Measurements from ENCODE around the gene FCHSD2. TPM values are rescaled to one million over a fixed set of nuclear protein-coding genes. Genes with fewer than 3 reads are reported as not detected.

The FCHSD2 gene
- total RNA-seq, 4 donors from 2014 or later = 5.7 to 16.8 (median 7.9) TPM

DNA sequence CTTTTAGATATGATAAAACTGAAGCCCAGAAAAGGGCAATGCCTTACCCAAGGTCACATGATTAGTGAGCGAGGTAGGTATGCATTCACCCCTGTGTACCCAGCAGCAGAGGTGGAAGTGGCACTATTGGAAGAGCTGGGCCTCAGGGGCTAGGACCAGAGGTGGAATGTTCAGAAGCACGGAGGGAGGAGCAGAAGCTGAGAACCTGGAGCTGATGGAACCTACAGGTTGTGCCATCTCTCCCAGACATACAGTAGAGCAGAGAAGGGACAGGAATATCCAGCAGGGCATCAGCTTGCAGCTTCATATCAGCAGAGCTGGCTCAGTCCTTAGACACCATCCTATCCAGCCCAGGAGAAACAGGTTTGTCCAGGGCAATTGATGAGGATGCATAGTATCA, 14.6 kb upstream of the FCHSD2 start:
- TF ChIP-seq POLR2AphosphoS5 (IDR thresholded peaks at IDR 0.05) = no peak
- no peak for TF ChIP-seq CTCF (IDR thresholded peaks at IDR 0.05)
- TF ChIP-seq POLR2A (IDR thresholded peaks at IDR 0.05) = no peak
- TF ChIP-seq EP300 (IDR thresholded peaks at IDR 0.05) = no peak
- DNase-seq (ENCODE audit: low spot score in 2 of 2) = no peak
- Histone ChIP-seq H3K4me1 (no peaks in the 10 kb centered on the region), H3K36me3 (no peaks in the 10 kb centered on the region), H3K27me3 (no peaks in the 10 kb centered on the region), H3K27ac (no peak overlapping the region), H3K9me3 (no peaks in the 10 kb centered on the region), H3K4me3 (no peak overlapping the region)
- whole genome bisulfite sequencing = 92% methylated on average over 2 of the region's 2 CpGs

DNA sequence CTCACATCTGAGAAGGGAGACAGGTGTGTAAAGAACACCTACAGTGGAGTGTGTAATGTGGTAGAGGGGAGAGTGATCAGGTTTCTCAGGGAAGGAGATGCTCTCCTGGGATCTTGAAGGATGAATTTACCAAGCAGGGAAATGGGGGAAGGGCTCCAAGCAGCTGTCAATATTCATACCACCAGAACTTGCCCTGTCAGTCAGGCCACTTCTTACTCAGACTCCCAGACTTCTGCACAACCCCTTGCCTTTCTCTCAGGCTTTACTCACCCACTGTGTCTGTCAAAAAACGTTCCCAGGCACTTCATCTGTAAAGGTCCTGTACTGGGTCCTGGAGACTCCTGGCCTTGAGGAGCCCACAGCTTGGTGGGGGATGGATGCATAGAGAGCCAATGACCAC, 14.0 kb upstream of the FCHSD2 start:
- Histone ChIP-seq H3K9me3 (no peaks in the 10 kb centered on the region), H3K4me1 (no peaks in the 10 kb centered on the region), H3K4me3 (no peak overlapping the region), H3K27me3 (no peaks in the 10 kb centered on the region), H3K27ac (no peak overlapping the region), H3K36me3 (no peaks in the 10 kb centered on the region)
- 44% methylated on average over 1 of the region's 1 CpG for WGBS
- TF ChIP-seq POLR2A (IDR thresholded peaks at IDR 0.05) = no peak
- TF ChIP-seq EP300 (IDR thresholded peaks at IDR 0.05) = no peak
- TF ChIP-seq CTCF (IDR thresholded peaks at IDR 0.05) = no peak
- no peak for TF ChIP-seq POLR2AphosphoS5 (IDR thresholded peaks at IDR 0.05)
- DNase-seq (ENCODE audit: low spot score in 2 of 2) = peak in 1 of 2 donors; percentile 21

- H3K27ac ChIP-seq = no peak overlapping the region
- H3K4me3 ChIP-seq = no peak overlapping the region
Measured at GRCh38 chr11:73155102-73155501, 13.0 kb upstream of the FCHSD2 start.

GRCh38 chr11:73154178-73154577, 12.1 kb upstream of the FCHSD2 start:
- no peak overlapping the region for H3K4me3 ChIP-seq
- 69% methylated on average over 2 of the region's 3 CpGs for WGBS
- TF ChIP-seq CTCF (IDR thresholded peaks at IDR 0.05) (no peak), POLR2A (IDR thresholded peaks at IDR 0.05) (no peak), EP300 (IDR thresholded peaks at IDR 0.05) (no peak)
- no peaks in the 10 kb centered on the region for H3K36me3 ChIP-seq
- H3K9me3 ChIP-seq = no peaks in the 10 kb centered on the region
- H3K27ac ChIP-seq = no peak overlapping the region
- no peaks in the 10 kb centered on the region for H3K27me3 ChIP-seq
- peak in 1 of 2 donors; percentile 54 for DNase-seq (ENCODE audit: low spot score in 2 of 2)
- no peaks in the 10 kb centered on the region for H3K4me1 ChIP-seq

More at GRCh38 chr11:73155102-73155501, 13.0 kb upstream of the FCHSD2 start:
- Histone ChIP-seq H3K9me3 (no peaks in the 10 kb centered on the region), H3K36me3 (no peaks in the 10 kb centered on the region), H3K4me1 (no peaks in the 10 kb centered on the region), H3K27me3 (no peaks in the 10 kb centered on the region)
- 100% methylated on average over 4 of the region's 4 CpGs for WGBS
- no peak for DNase-seq (ENCODE audit: low spot score in 2 of 2)
- TF ChIP-seq POLR2AphosphoS5 (IDR thresholded peaks at IDR 0.05) (no peak), EP300 (IDR thresholded peaks at IDR 0.05) (no peak)

DNA sequence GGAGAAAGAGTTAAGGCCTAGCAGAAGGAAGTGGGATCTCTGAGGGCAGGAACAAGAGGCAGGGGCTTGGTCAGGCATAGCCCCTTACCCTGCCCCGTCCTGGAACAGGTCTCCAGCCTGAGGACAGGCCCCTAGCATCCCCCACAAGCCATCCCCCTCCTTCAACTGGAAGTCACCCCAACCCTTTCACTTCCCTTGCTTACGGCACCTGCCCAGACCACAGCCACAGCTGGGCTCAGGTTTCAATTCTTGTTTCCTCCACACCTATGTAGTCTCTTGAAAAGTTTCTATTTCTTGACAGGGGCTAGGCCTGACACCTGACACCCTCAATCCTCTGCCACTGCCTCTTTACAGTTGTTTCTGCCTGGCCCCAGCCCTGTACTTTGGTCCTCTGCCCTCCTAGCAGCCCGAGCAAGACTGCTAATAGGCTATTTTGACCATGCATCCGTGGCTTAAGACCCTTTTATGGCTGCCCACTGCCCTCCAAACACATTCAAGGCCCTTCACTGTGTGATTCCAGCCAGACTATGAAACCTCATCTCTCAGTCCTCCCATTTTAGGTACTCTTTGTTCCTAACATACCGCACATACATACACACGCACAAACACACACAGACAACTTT, 10.9 kb upstream of the FCHSD2 start:
- peaks cover 6% of the 10 kb centered on the region for H3K4me1 ChIP-seq
- no peaks in the 10 kb centered on the region for H3K27me3 ChIP-seq
- WGBS = 84% methylated on average over 6 of the region's 6 CpGs
- no peaks in the 10 kb centered on the region for H3K36me3 ChIP-seq
- TF ChIP-seq POLR2AphosphoS5 (IDR thresholded peaks at IDR 0.05) = no peak
- no peak for TF ChIP-seq POLR2A (IDR thresholded peaks at IDR 0.05)
- no peak for TF ChIP-seq CTCF (IDR thresholded peaks at IDR 0.05)
- no peak for TF ChIP-seq EP300 (IDR thresholded peaks at IDR 0.05)
- no peak overlapping the region for H3K27ac ChIP-seq
- DNase-seq (ENCODE audit: low spot score in 2 of 2) = no peak
- H3K4me3 ChIP-seq = no peak overlapping the region
- H3K9me3 ChIP-seq = no peaks in the 10 kb centered on the region

All from suprapubic skin (tissue), 4 donors.